Kidney epithelial cell (primary cell): ENCODE data around the gene NAT9. TPM values are rescaled to one million over a fixed set of nuclear protein-coding genes. Genes with fewer than 3 reads are reported as not detected.

Experiments used
- DNase-seq: peaks from one replicate; pipeline ENCODE4 v3.0.0-alpha.2; 2010; ENCODE audit warnings: low read depth
- H3K27me3 ChIP-seq: 2 replicates; pipeline ENCODE4 v1.6.0; 2011; ENCODE audit warnings: low read length; ENCODE audit not compliant: control insufficient read depth, insufficient read depth
- H3K36me3 ChIP-seq: 2 replicates; pipeline ENCODE4 v1.5.1; 2011; ENCODE audit warnings: low read length; ENCODE audit not compliant: control insufficient read depth, insufficient read depth
- H3K4me3 ChIP-seq: 2 replicates; pipeline ENCODE4 v1.5.1; 2011; ENCODE audit warnings: low read depth, mild to moderate bottlenecking, control low read depth, low read length
- CTCF ChIP-seq: IDR thresholded peaks from 2 replicates; pipeline ENCODE4 v1.5.1; 2011; ENCODE audit warnings: mild to moderate bottlenecking, moderate library complexity, low read length, control low read depth, inconsistent platforms; ENCODE audit not compliant: insufficient read depth, poor library complexity, severe bottlenecking
- total RNA-seq: library from RNA; depleted of rRNA; stranded (reverse); fragments of >200 nt; gene quantifications from 2 replicates; pipeline ENCODE4 v1.2.3, GENCODE V29; 2015

NAT9 gene
- total RNA-seq, 1 donor from 2014 or later = 30.7 TPM

GRCh38 chr17:74725111-74725510 lies 51.0 kb downstream of the NAT9 start:
- Histone ChIP-seq H3K4me3 (no peak overlapping the region), H3K27me3 (no peaks in the 10 kb centered on the region), H3K36me3 (no peaks in the 10 kb centered on the region)
- no peak for DNase-seq
- TF ChIP-seq CTCF = no peak

- no peak for TF ChIP-seq CTCF
- Histone ChIP-seq H3K27me3 (no peaks in the 10 kb centered on the region), H3K36me3 (no peaks in the 10 kb centered on the region), H3K4me3 (no peak overlapping the region)
- DNase-seq = no peak
These were observed 52.3 kb downstream of the NAT9 start for GRCh38 chr17:74723891-74724290.

- TF ChIP-seq CTCF = no peak
- H3K27me3 ChIP-seq = no peaks in the 10 kb centered on the region
- no peak overlapping the region for H3K4me3 ChIP-seq
- no peaks in the 10 kb centered on the region for H3K36me3 ChIP-seq
- DNase-seq = no peak
These were observed 53.4 kb downstream of the NAT9 start for GRCh38 chr17:74722782-74723181.

Other genes starting within 250 kb of the NAT9 start
- 0.07 TPM in 1 of 2 replicates, not detected in the other for gene CD300LB, start 244.9 kb downstream of the NAT9 start, total RNA-seq
- gene CD300C, start 230.2 kb downstream of the NAT9 start, total RNA-seq = 0.21 TPM in 1 of 2 replicates, not detected in the other
- gene CD300H, start 208.8 kb downstream of the NAT9 start, total RNA-seq = not detected in 2 replicates
- gene CD300LD, start 184.1 kb downstream of the NAT9 start, total RNA-seq = not detected in 2 replicates
- gene CD300E, start 152.6 kb downstream of the NAT9 start, total RNA-seq = not detected in 2 replicates
- not detected in 2 replicates for gene CD300LF, start 63.4 kb downstream of the NAT9 start, total RNA-seq
- 0.82 TPM in 1 of 2 replicates, not detected in the other for gene RAB37, start 39.1 kb downstream of the NAT9 start, total RNA-seq
- gene NHERF1, start 27.7 kb downstream of the NAT9 start, total RNA-seq = 33.6 and 40.6 TPM in 2 replicates
- gene GRIN2C, start 83.5 kb upstream of the NAT9 start, total RNA-seq = not detected in 2 replicates
- gene FDXR, start 96.6 kb upstream of the NAT9 start, total RNA-seq = 34.0 and 45.0 TPM in 2 replicates
- gene FADS6, start 117.3 kb upstream of the NAT9 start, total RNA-seq = not detected in 2 replicates
- gene USH1G, start 146.9 kb upstream of the NAT9 start, total RNA-seq = not detected in 2 replicates
- not detected in 2 replicates for gene OTOP2, start 147.9 kb upstream of the NAT9 start, total RNA-seq
- gene OTOP3, start 159.6 kb upstream of the NAT9 start, total RNA-seq = not detected in 2 replicates
- gene HID1, start 196.4 kb upstream of the NAT9 start, total RNA-seq = 25.2 and 28.5 TPM in 2 replicates
- 51.9 and 52.3 TPM in 2 replicates for gene CDR2L, start 211.3 kb upstream of the NAT9 start, total RNA-seq
- 68.5 and 77.7 TPM in 2 replicates for gene MRPL58, start 236.3 kb upstream of the NAT9 start, total RNA-seq